Kidney tubule cell (primary cell): ENCODE results near the gene GADL1.

Source experiments
- DNase-seq: peaks from one replicate; pipeline ENCODE4 v3.0.0-alpha.2; 2018; ENCODE audit warnings: low spot score

GADL1 gene

DNA sequence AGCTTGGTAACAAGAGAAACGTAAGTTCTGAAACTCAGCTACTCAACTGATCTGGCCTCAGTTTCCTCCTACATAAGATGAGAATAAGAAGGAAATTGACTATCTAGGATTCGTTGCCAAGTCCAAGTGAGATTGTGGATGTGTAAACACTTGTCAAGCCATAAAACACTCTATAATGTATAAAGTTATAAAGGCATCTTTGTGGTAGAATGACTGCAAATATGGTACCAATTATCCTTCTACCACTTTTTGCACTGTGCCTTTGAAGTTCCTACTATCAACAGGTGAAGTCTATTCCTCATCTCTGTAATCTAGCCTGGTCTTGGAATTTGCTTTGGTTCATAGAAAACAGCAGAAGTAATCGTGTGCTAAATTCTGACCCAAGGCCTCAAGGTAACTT, 138.2 kb downstream of the GADL1 start:
- no peak for DNase-seq

DNA sequence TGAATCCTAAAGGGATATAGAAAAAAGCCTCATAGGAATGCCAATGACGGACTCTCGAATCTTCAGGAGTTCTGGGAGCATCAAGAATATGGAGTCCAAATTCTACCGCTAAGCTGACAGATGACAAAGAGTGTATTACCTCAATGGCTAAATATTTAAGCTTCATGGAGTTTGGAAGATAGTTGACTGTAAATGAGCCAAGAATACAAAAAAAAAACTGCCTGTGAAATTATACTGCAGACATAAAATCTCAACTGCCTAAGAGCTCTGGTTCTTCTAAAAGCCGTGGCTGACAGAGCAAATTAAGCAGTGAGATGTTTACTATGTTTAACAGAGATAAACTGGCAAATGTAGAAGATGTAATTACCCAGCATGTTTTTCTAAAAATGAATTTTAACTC, 140.0 kb downstream of the GADL1 start:
- no peak for DNase-seq

DNA sequence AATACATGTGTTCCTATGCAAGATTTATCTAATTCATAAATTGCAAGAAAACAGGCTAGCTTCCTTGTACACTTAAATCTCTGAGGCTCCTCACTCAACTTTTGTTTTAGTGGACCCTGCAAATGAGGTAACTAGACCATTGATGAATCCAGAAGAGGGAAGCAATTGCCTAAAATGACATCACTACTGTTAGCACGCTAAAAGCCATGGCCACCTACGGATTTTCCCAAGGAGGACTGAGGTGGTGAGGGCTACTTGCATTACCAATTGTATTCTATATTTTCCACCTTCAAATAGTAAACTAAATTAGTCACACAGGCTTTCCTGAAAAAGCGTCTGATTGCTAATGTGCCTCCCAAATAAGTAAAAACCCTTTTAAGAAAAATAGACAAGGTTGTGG, 140.7 kb downstream of the GADL1 start:
- DNase-seq: no peak

DNA sequence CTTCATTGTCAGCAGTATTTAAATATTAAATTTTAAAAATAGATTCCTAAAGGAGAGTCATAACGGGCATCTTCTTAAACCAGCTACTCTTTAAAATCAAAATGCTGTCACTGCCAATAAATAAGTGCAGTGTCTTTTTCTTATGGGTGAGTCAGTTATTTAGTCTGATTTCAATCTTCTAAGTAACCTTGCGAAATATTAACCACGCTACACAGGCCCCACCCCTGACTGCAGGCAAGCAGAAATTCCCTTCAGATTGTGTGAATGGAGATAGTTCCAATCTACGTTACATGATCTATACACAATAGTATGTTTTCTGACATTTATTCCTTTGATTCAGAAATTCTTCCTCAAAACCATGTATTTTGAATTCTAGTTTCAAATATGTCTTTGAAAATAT, 141.5 kb downstream of the GADL1 start:
- peak; percentile 69 for DNase-seq

DNA sequence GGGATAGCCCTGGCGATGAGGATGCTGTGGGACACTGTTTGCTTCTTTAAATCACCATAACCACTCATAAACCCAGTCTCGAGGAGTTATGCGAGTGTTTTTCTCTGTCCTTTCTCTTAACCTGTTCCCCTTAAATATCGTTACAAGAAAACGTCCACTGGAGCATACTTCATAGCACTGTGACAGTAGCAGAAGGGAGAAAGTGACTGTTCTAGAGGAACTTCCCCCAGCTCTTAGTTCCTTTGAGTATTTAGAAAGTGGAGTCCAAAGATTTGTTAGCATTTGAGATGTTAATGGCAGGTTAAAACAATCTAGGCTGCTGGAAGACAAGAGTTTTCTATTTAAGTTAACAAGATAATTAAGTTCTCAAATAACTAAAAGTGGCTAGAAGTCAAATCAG, 142.0 kb downstream of the GADL1 start:
- DNase-seq: no peak

DNA sequence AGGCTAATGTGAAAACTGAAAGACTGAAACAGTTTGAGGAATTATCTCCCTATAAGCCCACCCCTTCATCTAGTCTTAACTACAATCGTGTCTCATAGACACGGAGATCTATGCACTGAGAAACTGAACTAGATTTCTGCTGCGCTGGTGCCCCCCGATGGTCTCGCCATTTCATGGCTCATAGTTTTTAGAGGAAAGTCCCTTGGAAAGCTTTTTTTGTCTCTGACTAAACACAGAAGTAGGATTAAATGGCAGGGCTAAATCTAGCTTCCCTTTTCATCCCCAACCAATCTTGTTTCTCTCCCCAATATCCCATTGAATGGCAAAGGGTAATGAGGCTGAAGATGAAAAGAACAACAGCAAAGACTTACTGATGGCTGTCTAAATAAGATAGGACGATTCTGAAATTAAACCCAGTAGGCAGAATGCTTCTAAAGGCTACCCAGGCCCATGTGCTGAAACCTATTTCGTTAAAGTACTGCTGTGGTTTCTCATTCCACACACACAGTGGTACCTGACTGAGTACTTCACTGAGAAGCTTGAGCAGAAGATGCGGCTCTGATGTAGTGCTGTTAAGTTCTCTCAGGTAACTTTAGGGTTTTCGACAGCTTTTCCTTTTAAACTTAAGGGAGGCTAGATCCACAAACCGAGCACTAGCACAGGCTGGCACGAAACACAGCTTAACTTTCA, 142.7 kb downstream of the GADL1 start:
- DNase-seq: peak; percentile 47

DNA sequence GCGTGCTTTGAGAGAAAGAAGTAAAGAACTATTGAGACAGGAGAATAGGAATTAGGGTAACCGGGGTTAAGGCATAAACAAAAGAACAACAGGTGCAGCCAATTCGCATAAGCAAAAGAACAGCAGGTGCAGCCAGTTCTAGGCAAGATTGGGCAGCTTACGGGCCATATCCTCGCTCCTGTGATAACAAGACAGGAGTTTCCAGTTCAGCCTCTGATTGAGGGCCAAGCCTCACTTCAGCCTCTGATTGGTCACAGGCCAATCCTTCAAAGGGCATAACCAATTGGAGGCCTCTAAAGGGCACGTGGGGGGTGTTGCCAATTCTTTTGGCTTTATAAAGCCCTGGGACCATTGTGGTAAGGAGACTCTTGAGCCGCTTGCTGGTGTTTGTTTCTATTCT, 143.5 kb downstream of the GADL1 start:
- no peak for DNase-seq

DNA sequence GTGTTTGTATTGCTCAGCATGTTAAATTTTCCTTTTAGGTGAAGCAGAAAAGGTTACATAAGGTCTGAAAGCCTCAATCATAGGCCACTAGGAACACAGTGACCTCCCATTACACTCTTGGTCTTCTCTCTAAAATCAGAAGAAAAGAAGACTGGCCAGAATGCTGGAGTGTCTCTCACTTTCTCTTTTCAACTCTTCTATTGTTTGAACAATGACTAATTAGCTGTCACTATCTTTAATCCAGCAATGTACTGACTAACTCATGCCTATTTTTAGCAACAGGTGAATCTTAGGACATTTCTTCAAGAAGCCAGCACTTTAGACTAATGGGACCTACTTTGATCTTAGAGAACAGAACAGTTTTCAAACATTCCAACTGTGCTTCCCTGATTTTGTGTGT, 145.2 kb downstream of the GADL1 start:
- peak; percentile 71 for DNase-seq

DNA sequence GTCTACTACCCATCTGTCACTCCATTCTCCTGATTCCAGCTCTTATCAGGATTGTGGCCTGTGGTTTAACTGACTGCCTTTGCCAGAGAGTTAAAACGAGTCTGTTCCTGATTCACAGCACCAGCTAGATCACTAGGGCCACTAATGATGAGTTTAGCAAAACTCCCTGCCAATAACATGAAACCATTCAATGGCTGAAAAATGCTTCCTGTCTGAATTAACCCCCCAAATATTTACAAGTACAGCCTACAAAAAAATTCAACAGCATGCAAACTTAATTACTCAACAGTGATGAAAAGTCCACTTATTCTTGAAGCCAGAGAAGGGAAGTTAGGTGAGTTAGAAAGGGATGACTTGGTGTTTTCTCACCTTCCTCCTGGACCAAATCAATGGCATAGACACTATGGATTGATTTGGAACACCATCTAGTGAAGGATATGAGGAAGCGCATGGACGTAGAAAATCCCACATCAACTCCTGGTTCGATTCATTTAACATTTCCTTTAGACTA, 146.6 kb downstream of the GADL1 start:
- DNase-seq: peak; percentile 87

DNA sequence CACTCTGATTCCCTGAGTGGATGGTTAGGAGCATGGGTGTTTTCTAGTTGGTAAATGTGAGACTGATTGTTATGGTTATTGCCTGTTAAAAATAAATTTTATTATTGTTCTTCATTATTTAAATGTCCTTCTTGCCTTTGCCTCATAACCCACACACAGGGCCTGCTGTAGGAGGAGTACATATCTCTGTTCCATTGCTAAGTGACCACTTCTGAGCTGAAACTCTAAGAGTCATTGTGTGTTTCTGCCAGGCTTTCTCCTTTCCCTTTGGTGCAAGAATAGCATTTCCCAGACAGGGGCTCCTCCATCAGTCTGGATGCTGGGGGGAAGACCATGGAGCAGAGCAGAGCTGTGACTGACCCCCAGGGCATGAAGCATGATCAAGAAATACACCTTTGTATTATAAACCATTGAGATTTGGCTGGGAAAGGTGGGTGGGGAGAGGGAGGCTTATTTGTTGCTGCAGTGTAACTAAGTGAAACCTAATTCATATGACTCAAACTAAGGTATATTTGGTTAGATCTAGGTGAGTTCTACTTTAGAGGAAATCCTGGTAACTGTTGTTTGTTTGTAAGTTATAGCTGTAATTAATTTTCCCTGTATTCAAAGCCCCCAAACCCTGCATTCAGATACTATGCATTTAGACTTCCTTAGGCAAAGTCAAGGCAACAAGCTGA, 150.7 kb downstream of the GADL1 start:
- DNase-seq: no peak

DNA sequence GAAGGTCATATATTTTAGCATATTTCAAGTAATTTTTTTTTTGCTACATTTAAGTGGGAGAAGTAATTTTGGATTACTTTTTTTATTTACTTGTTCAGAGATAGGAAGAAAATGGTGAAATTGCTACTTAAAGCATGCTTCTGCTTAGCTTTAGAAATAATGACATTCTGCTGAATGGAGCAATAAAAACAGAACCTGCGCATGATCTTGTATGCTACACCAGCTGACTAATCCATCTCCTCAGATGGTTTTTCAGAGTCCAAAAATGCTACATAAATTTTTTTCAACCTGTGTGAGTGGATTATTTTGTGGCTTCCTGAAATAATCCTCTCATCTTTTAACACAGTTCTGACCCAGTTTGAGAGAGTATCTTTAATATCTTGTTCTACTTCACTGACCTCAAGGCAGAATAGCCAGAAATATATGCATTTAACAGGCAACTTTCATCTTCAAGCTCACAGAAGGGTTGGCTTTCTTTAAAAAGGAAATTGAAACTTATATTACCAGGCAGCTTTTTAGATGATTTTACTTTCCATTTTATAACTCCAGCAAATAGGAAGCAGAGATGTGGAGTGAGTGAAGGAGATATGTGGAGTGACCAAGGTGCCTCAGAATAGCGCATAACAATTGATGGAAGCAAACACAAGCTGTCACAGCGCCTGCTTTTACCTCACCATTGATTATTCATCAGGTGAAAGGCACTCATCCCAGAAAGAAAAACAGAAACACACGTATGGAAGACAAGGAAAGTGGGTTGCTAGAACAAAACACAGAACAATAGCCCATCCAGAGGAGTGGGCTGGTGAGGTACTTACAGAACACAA, 151.5 kb downstream of the GADL1 start:
- DNase-seq: no peak

DNA sequence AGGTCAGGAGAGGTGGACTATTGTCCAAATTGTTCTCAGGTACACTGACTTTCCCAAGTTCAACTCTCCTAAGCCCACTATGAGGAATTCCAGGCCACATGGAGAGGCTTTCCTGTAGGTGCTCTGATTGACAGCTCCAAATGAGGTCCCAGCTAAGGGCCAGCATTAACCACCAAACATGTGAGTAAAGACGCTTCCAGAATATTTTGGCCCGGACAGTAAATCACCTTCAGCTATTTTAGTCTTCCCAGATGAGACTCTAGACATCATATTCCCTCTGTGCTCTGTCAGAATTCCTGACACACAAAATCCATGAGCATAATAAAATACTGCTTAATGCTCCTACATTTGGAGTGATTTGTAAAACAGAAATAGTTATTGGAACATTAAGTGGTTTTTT, 152.6 kb downstream of the GADL1 start:
- DNase-seq: no peak

DNA sequence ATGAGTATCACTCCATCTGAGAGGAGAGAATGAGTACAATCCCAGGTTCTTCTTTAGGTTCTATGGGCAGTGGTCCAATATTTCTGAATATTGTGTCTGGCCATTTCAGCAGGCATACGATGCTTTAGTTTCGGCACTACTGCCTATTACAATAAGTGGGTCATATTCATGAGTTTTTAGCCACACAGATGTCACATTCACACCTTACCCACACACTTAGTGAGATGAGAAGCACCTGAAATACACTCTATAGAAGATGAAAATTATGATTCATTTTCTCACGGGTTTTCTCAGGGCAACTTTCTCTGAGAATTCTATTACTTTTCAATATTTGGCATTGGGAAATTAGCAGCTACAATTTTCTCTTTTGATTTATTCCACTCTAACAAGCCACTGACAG, 155.9 kb downstream of the GADL1 start:
- DNase-seq: no peak

DNA sequence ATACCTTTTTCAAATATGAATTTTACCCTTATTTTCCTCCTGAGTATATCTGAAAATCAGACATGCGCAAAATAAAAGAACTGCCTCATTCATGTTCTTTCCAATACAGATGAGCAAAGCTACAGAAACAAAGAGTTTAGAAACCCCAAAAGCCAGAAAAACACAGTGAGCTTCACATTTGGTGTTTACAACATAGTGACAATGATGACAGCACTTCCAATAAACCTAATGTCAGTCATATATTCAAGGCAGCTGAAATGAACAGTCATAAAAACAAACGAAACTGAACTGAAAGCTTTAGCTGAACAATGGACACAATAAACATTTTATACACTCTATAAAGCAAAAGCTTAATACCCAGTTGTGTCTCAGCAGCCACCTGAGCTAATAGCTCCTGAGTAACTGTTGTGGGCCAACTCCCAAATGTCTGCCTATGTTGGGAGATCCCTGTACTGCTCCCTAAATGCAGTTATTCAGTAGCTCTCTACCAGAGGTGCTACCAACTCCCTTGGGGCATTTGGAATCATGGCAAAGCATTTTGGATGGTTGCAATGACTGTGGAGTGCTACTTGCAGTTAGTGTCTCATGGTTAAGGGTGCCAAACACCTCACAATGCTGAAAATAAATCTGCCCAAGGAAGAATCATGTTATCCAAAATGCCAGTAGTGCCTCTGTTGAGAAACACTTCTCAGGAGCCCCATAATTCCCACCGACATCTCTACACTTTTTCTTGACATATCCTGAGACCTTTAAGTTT, 156.5 kb downstream of the GADL1 start:
- DNase-seq: no peak

DNA sequence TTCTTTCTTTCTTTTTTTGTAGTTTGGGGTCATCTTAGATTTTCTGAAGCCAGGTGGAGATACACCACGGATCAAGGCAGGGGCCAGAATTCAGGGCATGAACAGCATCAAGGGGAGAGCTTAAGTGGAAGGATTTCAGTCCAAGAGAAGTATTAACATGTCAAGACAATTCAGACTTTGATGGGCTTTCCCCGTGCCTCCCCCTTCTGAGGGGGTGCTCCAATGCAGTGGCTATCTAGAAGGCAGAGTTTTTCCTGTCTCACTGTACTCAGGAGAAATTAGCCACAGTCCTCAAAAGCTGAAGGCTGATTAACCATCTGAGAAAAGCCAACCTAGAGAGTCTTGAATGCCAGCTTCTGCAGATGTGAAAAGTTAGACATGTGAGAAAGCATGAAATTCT, 160.8 kb downstream of the GADL1 start:
- no peak for DNase-seq

DNA sequence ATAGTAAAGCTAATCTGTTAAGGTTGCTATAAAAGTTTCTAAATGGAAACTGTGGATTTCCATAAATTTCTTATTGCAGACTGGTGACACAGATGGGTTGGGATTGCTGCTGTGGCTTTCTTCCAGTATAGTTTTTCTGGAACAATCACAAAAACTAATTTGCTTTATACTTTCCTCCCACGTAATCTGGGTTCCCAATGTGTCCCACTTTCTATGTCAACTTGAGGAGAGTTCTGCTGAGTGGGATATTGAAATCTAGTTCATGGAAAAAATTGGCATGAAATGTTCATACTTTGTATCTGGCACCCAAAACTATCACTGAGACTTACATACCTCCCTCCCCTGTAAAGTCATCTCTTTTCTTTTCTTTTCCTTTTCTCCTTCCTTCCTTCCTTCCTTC, 161.3 kb downstream of the GADL1 start:
- DNase-seq: no peak

DNA sequence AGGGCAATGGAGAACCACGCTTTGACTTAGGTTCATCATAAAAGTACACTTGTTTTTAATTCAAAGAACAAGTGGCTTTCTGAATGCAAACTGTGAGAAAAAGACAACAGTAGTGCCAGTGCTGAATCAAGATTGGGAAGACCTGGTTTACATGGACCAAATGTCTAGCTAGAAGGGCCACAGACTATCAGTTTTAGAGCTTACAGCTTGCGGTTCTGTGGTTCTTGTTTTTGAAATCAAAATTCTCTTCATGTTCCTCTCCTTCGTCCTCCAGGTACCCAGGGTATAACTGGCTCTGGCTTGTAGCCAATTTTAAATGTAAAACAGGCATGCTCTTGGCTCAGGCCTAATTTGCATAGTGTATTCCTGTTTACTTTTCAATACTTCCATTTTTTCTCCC, 163.5 kb downstream of the GADL1 start:
- no peak for DNase-seq

DNA sequence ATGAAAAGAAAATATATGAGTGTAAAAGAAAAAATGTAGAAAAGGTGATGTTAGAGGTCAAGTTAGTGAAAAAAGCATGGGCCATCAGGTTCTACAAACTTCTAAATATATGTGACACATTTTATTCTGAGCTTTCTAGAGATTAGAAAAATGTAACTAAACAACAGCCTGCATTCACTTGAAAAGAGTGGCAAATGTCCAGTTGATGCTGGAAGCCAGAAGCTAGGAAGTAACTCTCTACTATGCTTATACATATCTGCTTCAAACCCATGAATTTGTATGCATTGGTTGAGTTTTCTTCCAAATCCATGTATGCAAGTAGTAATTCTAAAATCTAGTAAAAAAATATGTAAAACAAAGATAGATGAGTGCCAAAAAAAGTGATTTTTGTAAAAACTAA, 164.5 kb downstream of the GADL1 start:
- no peak for DNase-seq

DNA sequence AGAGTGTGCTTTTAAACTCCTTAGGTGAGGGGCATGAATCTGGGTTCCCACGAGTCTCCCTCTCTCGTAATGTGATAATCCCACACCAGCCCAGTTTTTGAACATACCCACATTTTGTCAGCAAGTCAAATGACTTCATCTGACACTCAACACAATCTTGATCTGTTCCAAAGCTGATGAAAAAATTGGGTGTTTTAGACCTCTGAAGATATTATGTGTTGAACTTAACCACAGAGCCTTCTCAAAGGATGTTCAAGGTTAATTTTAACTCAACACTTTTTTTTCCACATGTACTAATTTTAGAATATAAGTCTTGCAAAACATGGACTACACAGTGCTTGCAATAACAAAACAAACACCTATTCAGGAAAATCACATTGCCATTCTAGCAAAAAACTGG, 164.9 kb downstream of the GADL1 start:
- no peak for DNase-seq

DNA sequence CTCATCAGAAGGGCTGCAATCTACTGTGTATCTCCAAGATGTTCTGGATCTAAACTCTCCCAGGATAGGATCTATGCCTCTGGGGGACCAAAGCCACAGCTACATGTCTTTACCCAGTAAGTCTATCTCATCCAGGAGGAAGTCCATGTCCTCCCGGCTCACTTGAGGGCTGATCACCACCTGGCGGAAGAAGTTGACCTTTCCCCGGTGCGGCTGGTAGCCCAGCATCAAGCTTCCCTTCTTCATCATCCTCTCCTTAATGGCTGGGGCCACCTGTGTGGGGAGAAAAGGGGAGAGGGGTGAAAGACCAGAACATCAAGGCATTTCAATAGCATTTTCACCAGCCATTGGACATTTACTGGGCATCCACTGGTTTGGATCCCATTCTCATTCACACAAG, 166.3 kb downstream of the GADL1 start:
- DNase-seq: no peak

DNA sequence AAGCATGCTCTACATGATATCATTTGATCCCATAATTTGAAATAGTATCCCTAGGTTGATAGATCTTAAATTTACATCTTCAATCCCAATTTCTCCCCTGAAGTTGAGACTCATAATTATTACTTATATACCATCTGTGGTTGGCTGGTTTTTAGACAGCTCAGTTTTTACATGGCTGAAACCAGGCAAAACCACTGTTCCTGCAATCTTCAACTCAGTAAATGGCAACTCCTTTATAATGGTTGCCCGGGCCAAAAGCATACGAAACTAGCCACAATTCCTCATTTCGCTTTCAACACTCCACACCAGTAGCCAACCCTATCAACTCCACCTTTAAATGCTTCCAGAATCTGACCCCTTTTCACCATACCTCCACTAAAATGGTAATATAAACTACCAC, 169.6 kb downstream of the GADL1 start:
- no peak for DNase-seq

DNA sequence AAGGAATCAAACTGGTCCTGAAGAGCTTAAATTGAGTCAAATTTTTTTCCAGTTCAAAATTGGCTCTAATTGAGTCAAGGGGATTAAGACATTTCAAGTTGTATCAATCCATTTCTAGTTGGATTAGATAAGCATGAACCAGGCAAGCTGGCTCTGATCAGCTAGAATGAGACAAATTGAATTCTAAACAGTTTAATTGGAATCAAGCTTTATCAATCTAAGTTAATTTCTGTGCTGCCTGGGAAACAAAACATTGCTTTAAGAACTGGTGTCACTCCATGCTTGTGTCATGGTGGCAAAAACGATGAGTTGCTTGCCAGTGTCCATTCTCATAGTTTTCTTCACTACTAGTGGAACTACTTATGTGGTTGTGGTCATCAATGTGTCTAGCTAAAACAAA, 171.2 kb downstream of the GADL1 start:
- no peak for DNase-seq

DNA sequence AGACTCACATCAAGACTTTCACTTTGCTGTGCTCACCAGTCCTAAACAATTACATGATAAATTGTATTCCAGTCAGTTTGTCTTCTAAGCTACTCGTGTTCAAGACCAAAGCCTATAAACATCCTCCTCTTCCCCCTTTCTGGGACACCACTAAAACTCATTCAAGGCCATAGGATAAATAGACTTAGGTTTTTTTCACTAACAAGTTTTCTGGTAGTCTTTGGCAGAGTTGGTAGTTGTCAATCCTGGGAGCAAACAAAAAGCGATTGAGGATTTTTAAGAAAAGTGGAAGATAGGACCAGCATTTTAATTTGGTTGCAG, 173.2 kb downstream of the GADL1 start:
- no peak for DNase-seq
